Right ventricle myocardium superior (tissue), 1 donor: ENCODE data around the gene OR9A2. TPM values are rescaled to one million over a fixed set of nuclear protein-coding genes. Genes with fewer than 3 reads are reported as not detected.
"Not testable (repeated sequence)": the region's sequence is repeated elsewhere in the genome, so short reads cannot be mapped to it uniquely, and the experiment has no call there.

Source experiments
- ATAC-seq: fragments of 200-7000 bp; cut with Tn5 transposase; one replicate; pipeline ENCODE4 v1.9.1; 2020; ENCODE audit warnings: mild to moderate bottlenecking; ENCODE audit not compliant: poor library complexity
- DNase-seq: peaks from one replicate; pipeline ENCODE4 v3.0.0-alpha.2; 2020
- intact Hi-C: fragments of 100-400 bp; cut with DNase I; formaldehyde crosslinking; loops from one replicate; pipeline ENCODE4 v1.11.2; 2022
- total RNA-seq: library from RNA; stranded (reverse); fragmentation: NEBNext Ultra II Directional; extraction: Animal tissue kit (Norgen Biotek cat#: 25700); gene quantifications from one replicate; pipeline ENCODE4 v1.2.1, GENCODE V29; 2021
- donor health status: DM: no; HTN: yes; CAD: no; lungs with severe emphysema.

OR9A2 gene
- total RNA-seq, 1 donor from 2014 or later, result 0.22 TPM

GRCh38 chr7:142997456-142997989, 29.4 kb downstream of the OR9A2 start:
- ATAC-seq, result no peak
- intact Hi-C loops, result no loop called here
- DNase-seq, result no peak

- ATAC-seq (no peak), DNase-seq (no peak)
- intact Hi-C loops, result no loop called here
Measured at GRCh38 chr7:142992427-142992826, 34.5 kb downstream of the OR9A2 start.

GRCh38 chr7:142984297-142984696, 42.6 kb downstream of the OR9A2 start:
- no peak for ATAC-seq
- DNase-seq, result no peak
- intact Hi-C loops, result no loop called here

- ATAC-seq (no peak), DNase-seq (no peak)
- intact Hi-C loops, result no loop called here
Measured at GRCh38 chr7:142983825-142984224, 43.1 kb downstream of the OR9A2 start.

GRCh38 chr7:142978402-142978801, 48.5 kb downstream of the OR9A2 start:
- intact Hi-C loops, DNase-seq, ATAC-seq: not testable (repeated sequence)

Other genes with a start within 250 kb of the OR9A2 start
- 2.6 TPM for gene EPHB6, start 172.1 kb downstream of the OR9A2 start, total RNA-seq
- not detected for gene TRPV6, start 141.4 kb downstream of the OR9A2 start, total RNA-seq
- not detected for gene TRPV5, start 93.4 kb downstream of the OR9A2 start, total RNA-seq
- not detected for gene LLCFC1, start 87.6 kb downstream of the OR9A2 start, total RNA-seq
- 0.43 TPM for gene KEL, start 64.8 kb downstream of the OR9A2 start, total RNA-seq
- not detected for gene OR6V1, start 25.2 kb upstream of the OR9A2 start, total RNA-seq
- gene PIP, start 104.9 kb upstream of the OR9A2 start, total RNA-seq, result not detected
- gene TAS2R39, start 156.3 kb upstream of the OR9A2 start, total RNA-seq, result not detected
- gene TAS2R40, start 194.9 kb upstream of the OR9A2 start, total RNA-seq, result not detected
- 276 TPM for gene GSTK1, start 236.3 kb upstream of the OR9A2 start, total RNA-seq